ENCODE measurements around the gene UNCX.

Gene UNCX

GRCh38 chr7:1281068-1281467 is 48.4 kb downstream of the UNCX start:
- H3K9ac ChIP-seq (ENCODE audit: low read depth, low read length): no peak overlapping the region
- H3K4me3 ChIP-seq (ENCODE audit: low read depth, low read length): no peak overlapping the region
- no peaks in the 10 kb centered on the region for H3K9me3 ChIP-seq (ENCODE audit: control insufficient read depth, insufficient read depth, low read length)
- H3K4me1 ChIP-seq (ENCODE audit: control insufficient read depth, insufficient read depth, low read length): no peaks in the 10 kb centered on the region
- no peaks in the 10 kb centered on the region for H3K27me3 ChIP-seq (ENCODE audit: control insufficient read depth, insufficient read depth, low read length)
- H3K36me3 ChIP-seq (ENCODE audit: control insufficient read depth, insufficient read depth, low read length): no peaks in the 10 kb centered on the region

GRCh38 chr7:1282679-1283078 is 50.0 kb downstream of the UNCX start:
- no peaks in the 10 kb centered on the region for H3K27me3 ChIP-seq (ENCODE audit: control insufficient read depth, insufficient read depth, low read length)
- H3K4me3 ChIP-seq (ENCODE audit: low read depth, low read length): no peak overlapping the region
- H3K36me3 ChIP-seq (ENCODE audit: control insufficient read depth, insufficient read depth, low read length): no peaks in the 10 kb centered on the region
- H3K4me1 ChIP-seq (ENCODE audit: control insufficient read depth, insufficient read depth, low read length): no peaks in the 10 kb centered on the region
- H3K9ac ChIP-seq (ENCODE audit: low read depth, low read length): no peak overlapping the region
- no peaks in the 10 kb centered on the region for H3K9me3 ChIP-seq (ENCODE audit: control insufficient read depth, insufficient read depth, low read length)

DNA sequence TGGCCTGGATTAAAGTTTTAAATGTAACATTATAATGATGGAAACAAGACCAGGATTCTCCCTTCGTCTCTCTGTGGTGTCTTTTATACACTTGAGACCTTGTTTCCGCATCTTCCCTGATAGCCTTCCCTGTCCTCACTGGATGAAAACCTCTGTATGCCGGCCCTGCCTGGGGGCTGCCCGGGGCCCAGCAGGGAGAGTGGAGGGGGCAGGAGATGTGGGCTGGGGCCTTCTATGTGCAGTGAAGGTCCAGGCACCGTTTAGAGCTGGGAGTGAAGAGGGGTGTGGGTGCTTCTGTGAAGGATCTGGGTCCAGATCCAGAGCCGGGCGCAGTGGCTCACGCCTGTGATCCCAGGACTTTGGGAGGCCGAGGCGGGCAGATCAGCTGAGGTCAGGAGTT is 50.7 kb downstream of the UNCX start:
- Histone ChIP-seq H3K4me1 (ENCODE audit: control insufficient read depth, insufficient read depth, low read length) (no peaks in the 10 kb centered on the region), H3K36me3 (ENCODE audit: control insufficient read depth, insufficient read depth, low read length) (no peaks in the 10 kb centered on the region), H3K9ac (ENCODE audit: low read depth, low read length) (no peak overlapping the region), H3K9me3 (ENCODE audit: control insufficient read depth, insufficient read depth, low read length) (no peaks in the 10 kb centered on the region), H3K4me3 (ENCODE audit: low read depth, low read length) (no peak overlapping the region), H3K27me3 (ENCODE audit: control insufficient read depth, insufficient read depth, low read length) (no peaks in the 10 kb centered on the region)

DNA sequence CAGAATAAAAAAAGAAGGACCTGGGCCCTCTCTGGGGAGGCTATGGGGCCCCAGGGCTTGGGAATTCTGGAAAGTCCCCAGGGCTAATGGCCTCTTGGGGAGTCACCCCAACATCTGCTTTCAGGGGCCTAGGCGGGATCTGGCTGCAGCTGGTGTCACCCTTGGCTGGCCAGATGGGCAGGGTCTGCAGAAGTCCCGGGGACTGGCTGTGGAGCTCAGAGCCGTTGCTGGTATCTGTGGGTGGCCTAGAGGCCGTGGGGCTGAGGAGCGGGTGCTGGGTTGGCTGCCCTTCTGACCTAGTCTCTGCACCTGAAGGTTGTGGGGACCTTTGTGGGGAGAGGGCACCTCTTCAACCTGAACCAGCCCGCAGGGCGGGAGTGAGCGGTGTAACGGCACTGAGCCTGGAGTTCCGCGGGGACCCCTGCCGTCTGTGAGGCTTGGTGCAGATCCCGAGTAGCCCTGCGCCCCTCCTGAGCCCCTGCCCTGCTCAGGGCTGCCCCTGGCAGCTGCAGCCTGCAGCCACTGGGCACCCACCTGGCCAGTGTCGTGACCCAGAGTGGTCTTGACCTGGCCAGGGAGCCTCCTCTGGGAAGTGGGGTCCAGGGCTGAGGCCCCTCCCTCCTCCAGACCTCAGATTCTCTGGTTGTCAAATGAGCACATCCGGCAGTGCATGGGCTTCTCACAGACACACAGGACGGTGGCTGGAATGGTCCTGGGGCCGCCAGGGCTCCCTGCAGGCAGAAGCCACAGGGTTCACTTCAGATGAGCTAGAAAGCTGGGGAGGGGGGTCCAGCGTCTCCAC is 51.5 kb downstream of the UNCX start:
- no peaks in the 10 kb centered on the region for H3K36me3 ChIP-seq (ENCODE audit: control insufficient read depth, insufficient read depth, low read length)
- H3K27me3 ChIP-seq (ENCODE audit: control insufficient read depth, insufficient read depth, low read length): no peaks in the 10 kb centered on the region
- no peaks in the 10 kb centered on the region for H3K9me3 ChIP-seq (ENCODE audit: control insufficient read depth, insufficient read depth, low read length)
- no peaks in the 10 kb centered on the region for H3K4me1 ChIP-seq (ENCODE audit: control insufficient read depth, insufficient read depth, low read length)
- H3K9ac ChIP-seq (ENCODE audit: low read depth, low read length): no peak overlapping the region
- H3K4me3 ChIP-seq (ENCODE audit: low read depth, low read length): no peak overlapping the region

- Histone ChIP-seq H3K27me3 (ENCODE audit: control insufficient read depth, insufficient read depth, low read length) (no peaks in the 10 kb centered on the region), H3K9me3 (ENCODE audit: control insufficient read depth, insufficient read depth, low read length) (no peaks in the 10 kb centered on the region)
Measured at GRCh38 chr7:1284743-1285458, 52.2 kb downstream of the UNCX start.

GRCh38 chr7:1285556-1286301 is 53.1 kb downstream of the UNCX start:
- no peaks in the 10 kb centered on the region for H3K9me3 ChIP-seq (ENCODE audit: control insufficient read depth, insufficient read depth, low read length)
- H3K36me3 ChIP-seq (ENCODE audit: control insufficient read depth, insufficient read depth, low read length): no peaks in the 10 kb centered on the region
- H3K4me1 ChIP-seq (ENCODE audit: control insufficient read depth, insufficient read depth, low read length): no peaks in the 10 kb centered on the region
- H3K4me3 ChIP-seq (ENCODE audit: low read depth, low read length): no peak overlapping the region
- peaks cover 2% of the 10 kb centered on the region for H3K27me3 ChIP-seq (ENCODE audit: control insufficient read depth, insufficient read depth, low read length)
- no peak overlapping the region for H3K9ac ChIP-seq (ENCODE audit: low read depth, low read length)

More at GRCh38 chr7:1284743-1285458, 52.2 kb downstream of the UNCX start:
- Histone ChIP-seq H3K9ac (ENCODE audit: low read depth, low read length) (no peak overlapping the region), H3K4me3 (ENCODE audit: low read depth, low read length) (no peak overlapping the region), H3K36me3 (ENCODE audit: control insufficient read depth, insufficient read depth, low read length) (no peaks in the 10 kb centered on the region), H3K4me1 (ENCODE audit: control insufficient read depth, insufficient read depth, low read length) (no peaks in the 10 kb centered on the region)
